ENCODE data around the gene EFNA5.

DNA sequence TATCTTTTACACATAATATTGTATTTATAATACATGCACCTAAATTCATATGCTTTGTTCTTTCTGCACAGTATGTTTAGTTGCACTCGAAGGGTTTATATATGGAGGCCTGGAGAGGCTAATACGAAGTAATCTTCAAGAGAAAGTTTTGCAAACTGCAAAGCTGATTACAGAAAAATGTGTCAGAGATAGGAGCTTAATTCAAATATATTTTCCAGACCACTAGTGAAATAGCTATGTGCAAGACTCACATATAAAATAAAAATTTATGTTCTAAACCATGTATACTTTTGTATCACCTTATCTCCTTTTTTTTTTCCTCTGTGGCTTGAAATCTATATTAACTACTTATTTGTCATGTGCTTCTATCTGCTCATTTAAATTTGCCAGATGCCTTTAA, 313.8 kb downstream of the EFNA5 start:
- TF ChIP-seq, protein P1, sequence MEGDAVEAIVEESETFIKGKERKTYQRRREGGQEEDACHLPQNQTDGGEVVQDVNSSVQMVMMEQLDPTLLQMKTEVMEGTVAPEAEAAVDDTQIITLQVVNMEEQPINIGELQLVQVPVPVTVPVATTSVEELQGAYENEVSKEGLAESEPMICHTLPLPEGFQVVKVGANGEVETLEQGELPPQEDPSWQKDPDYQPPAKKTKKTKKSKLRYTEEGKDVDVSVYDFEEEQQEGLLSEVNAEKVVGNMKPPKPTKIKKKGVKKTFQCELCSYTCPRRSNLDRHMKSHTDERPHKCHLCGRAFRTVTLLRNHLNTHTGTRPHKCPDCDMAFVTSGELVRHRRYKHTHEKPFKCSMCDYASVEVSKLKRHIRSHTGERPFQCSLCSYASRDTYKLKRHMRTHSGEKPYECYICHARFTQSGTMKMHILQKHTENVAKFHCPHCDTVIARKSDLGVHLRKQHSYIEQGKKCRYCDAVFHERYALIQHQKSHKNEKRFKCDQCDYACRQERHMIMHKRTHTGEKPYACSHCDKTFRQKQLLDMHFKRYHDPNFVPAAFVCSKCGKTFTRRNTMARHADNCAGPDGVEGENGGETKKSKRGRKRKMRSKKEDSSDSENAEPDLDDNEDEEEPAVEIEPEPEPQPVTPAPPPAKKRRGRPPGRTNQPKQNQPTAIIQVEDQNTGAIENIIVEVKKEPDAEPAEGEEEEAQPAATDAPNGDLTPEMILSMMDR (IDR thresholded peaks at IDR 0.05; ENCODE audit: low read length): no peak
- no peak for TF ChIP-seq EZH2 (IDR thresholded peaks at IDR 0.05; ENCODE audit: borderline replicate concordance, low read length)

Measured in OCI-LY1 (cell line).